ENCODE data around the gene LYPD3. TPM values are rescaled to one million over a fixed set of nuclear protein-coding genes. Genes with fewer than 3 reads are reported as not detected.

Gene LYPD3
- total and polyA plus RNA-seq, 2 donors (not counting 3 experiments of a cell fraction or from before 2014, with no cell fraction given) = 0.52 TPM; not detected in 1

DNA sequence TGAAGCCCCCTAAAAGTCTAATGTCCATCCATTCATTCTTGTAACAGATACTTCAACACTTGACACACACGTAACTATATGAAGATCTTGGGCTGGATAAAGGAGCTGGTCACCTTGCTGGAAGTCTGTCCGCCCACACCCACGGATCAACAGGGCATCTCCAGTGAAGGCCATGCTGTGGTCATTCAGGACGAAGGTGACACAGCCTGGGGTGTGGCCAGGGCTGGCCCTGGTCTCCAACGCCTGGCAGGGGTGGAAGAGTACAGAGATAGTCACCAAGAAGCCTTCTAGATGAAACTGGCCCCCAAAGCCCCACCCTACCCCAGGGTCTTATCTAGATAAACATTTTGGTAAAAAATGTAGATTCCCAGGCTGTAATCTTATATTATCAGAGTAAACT, 45.9 kb upstream of the LYPD3 start:
- Histone ChIP-seq H3K27ac (ENCODE audit: insufficient read depth, low read depth, low read length) (no peak overlapping the region), H3K4me1 (ENCODE audit: control insufficient read depth, extremely low read depth, insufficient read depth, low read length) (no peaks in the 10 kb centered on the region), H3K36me3 (ENCODE audit: control insufficient read depth in 2 of 2, extremely low read depth in 1 of 2, insufficient read depth in 2 of 2, low read length in 2 of 2) (peaks cover 0 to 11% of the 10 kb centered on the region in 2 experiments), H3K4me3 (replicated peaks in 1 of 3; ENCODE audit: insufficient read depth in 1 of 3, low read depth in 1 of 3, low read length in 3 of 3) (no peak overlapping the region), H3K27me3 (ENCODE audit: control insufficient read depth in 2 of 2, insufficient read depth in 2 of 2, low read length in 2 of 2) (no peaks in the 10 kb centered on the region), H3K9ac (replicated peaks; ENCODE audit: extremely low read depth, insufficient read depth, low read length) (no peak overlapping the region), H2AFZ (ENCODE audit: low read depth, low read length) (no peak overlapping the region), H3K4me2 (ENCODE audit: insufficient read depth, low read length) (no peak overlapping the region), H4K20me1 (replicated peaks; ENCODE audit: control insufficient read depth, extremely low read depth, insufficient read depth, low read length) (no peaks in the 10 kb centered on the region), H3K9me3 (replicated peaks; ENCODE audit: control insufficient read depth, insufficient read depth, low read length) (no peaks in the 10 kb centered on the region), H3K79me2 (ENCODE audit: control insufficient read depth, insufficient read depth, low read length) (no peaks in the 10 kb centered on the region), H3K9me1 (replicated peaks; ENCODE audit: control insufficient read depth, extremely low read depth, insufficient read depth, low read length) (no peaks in the 10 kb centered on the region)
- POLR2A ChIA-PET = no interaction called here
- BruUV-seq (replicated peaks) = no TSS peak
- DNase-seq (ENCODE audit: low read depth, low spot score) (no peak), FAIRE-seq (no peak)
- TF ChIP-seq CTCF (IDR thresholded peaks at IDR 0.05; ENCODE audit: extremely low read depth in 1 of 2, insufficient read depth in 1 of 2, low read depth in 1 of 2, low read length in 2 of 2) = no peak
- TF ChIP-seq JUN (IDR thresholded peaks at IDR 0.05; ENCODE audit: borderline replicate concordance, insufficient read depth, insufficient read length, low read depth) = no peak
- TF ChIP-seq, protein P1, sequence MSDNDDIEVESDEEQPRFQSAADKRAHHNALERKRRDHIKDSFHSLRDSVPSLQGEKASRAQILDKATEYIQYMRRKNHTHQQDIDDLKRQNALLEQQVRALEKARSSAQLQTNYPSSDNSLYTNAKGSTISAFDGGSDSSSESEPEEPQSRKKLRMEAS (IDR thresholded peaks at IDR 0.05; ENCODE audit: insufficient read depth, insufficient read length) = no peak
- no peak for TF ChIP-seq EZH2 (IDR thresholded peaks at IDR 0.05; ENCODE audit: borderline replicate concordance, low read depth, low read length, severe bottlenecking)
- TF ChIP-seq FOS (IDR thresholded peaks at IDR 0.05; ENCODE audit: borderline replicate concordance, insufficient read depth, low read length) = no peak
- no peak for TF ChIP-seq POLR2A (IDR thresholded peaks at IDR 0.05; ENCODE audit: low read depth, low read length)
- TF ChIP-seq GATA2 (IDR thresholded peaks at IDR 0.05; ENCODE audit: insufficient read depth, insufficient read length, low read depth, low read length) = no peak
- TF ChIP-seq MYC (IDR thresholded peaks at IDR 0.05; ENCODE audit: low read depth, low read length) = no peak
- TF ChIP-seq POLR2AphosphoS5 (IDR thresholded peaks at IDR 0.05; ENCODE audit: insufficient read depth, low read depth, low read length) = no peak
- dilution Hi-C loops (cut with MboI; ENCODE audit: extremely low pct_ligation_motif_present, low sequenced_read_pairs) (no loop called here), intact Hi-C loops (cut with micrococcal nuclease) (no loop called here)
- CTCF ChIA-PET = interaction anchor here (0.9 to 4.3 kb wide), 4 partner anchors 8 to 79 kb away, joined by 3 to 26 read pairs (median 5); no protein-coding TSS in a partner anchor

Data from endothelial cell of umbilical vein (primary cell).